Calu3 (cell line): ENCODE data around the gene ZNF865. TPM values are rescaled to one million over a fixed set of nuclear protein-coding genes. Genes with fewer than 3 reads are reported as not detected.
A peak's percentile ranks its signal among the peaks of the same experiment; 100 is the strongest.

Source experiments
- BruUV-seq: library from RNA; stranded (reverse); fragments of 400-500 nt; replicated peaks from 2 replicates; lab custom pipeline; 2021; lab: Mats Ljungman, UMichigan
- CTCF ChIA-PET: fragments of 300-600 bp; sonication (Branson Sonifier 250); formaldehyde crosslinking; loops from one replicate; lab custom pipeline; 2022; ENCODE audit warnings: antibody characterized with exemption; lab: Charles Lee
- DNase-seq: peaks from one replicate; pipeline ENCODE4 v3.0.0; 2022
- H3K27ac Mint-ChIP-seq: one replicate; pipeline ENCODE4 v1.8.0; 2022; ENCODE audit warnings: mixed read lengths; ENCODE audit not compliant: unreplicated experiment
- H3K27me3 Mint-ChIP-seq: one replicate; pipeline ENCODE4 v1.8.0; 2022; ENCODE audit warnings: mixed read lengths; ENCODE audit not compliant: unreplicated experiment
- H3K36me3 Mint-ChIP-seq: one replicate; pipeline ENCODE4 v1.8.0; 2022; ENCODE audit warnings: mild to moderate bottlenecking, moderate library complexity, mixed read lengths; ENCODE audit not compliant: insufficient read depth, unreplicated experiment
- H3K4me1 Mint-ChIP-seq: one replicate; pipeline ENCODE4 v1.8.0; 2022; ENCODE audit warnings: mild to moderate bottlenecking, low read depth, mixed read lengths; ENCODE audit not compliant: unreplicated experiment
- H3K4me3 Mint-ChIP-seq: one replicate; pipeline ENCODE4 v1.8.0; 2022; ENCODE audit warnings: mild to moderate bottlenecking, low read depth, moderate library complexity, mixed read lengths; ENCODE audit not compliant: unreplicated experiment
- H3K9me3 Mint-ChIP-seq: one replicate; pipeline ENCODE4 v1.8.0; 2022; ENCODE audit warnings: low read depth, mixed read lengths; ENCODE audit not compliant: unreplicated experiment
- intact Hi-C: fragments of 100-400 bp; cut with micrococcal nuclease; formaldehyde crosslinking; loops from one replicate; pipeline ENCODE4 v1.10.0; 2022; ENCODE audit not compliant: unreplicated experiment
- total RNA-seq: library from RNA; stranded (reverse); gene quantifications from 2 replicates; pipeline ENCODE4 v1.2.3, GENCODE V29; 2022
- TF ChIP-seq, protein P1 (sequence below): fragments of 200-600 bp; IDR thresholded peaks from one replicate; pipeline ENCODE4 v1.8.0; 2022; ENCODE audit warnings: antibody characterized with exemption; ENCODE audit not compliant: unreplicated experiment

The ZNF865 gene
- total RNA-seq, 1 experiment from 2014 or later: 29.6 TPM

DNA sequence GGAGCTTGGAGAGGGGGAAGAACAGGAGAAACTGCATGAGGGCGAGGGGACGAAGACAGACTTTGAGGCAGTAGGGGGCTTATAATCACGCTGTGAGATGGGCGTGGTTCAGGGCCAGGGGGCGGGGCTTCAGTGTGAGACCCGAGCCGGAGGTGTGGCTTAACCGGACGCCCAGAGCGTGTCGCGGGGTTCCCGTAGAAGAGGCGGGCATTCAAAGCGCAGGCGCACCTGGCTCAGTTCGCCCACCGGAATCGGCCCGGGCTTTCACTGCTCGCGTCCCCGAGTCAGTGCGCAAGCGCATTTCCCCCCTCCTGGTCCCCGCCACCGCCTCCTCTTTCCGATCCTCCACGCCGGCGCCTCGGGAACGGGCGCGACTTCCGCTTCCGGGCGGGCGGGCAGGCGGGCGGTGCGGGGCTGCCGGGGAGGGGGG lies 225 bp upstream of the ZNF865 start:
- CTCF ChIA-PET: interaction anchor here (0.6 to 1.8 kb wide), 8 partner anchors 18 to 1725 kb away, joined by 3 to 15 read pairs (median 4); partner anchors contain the start of gene PTPRH
- TF ChIP-seq, protein P1, sequence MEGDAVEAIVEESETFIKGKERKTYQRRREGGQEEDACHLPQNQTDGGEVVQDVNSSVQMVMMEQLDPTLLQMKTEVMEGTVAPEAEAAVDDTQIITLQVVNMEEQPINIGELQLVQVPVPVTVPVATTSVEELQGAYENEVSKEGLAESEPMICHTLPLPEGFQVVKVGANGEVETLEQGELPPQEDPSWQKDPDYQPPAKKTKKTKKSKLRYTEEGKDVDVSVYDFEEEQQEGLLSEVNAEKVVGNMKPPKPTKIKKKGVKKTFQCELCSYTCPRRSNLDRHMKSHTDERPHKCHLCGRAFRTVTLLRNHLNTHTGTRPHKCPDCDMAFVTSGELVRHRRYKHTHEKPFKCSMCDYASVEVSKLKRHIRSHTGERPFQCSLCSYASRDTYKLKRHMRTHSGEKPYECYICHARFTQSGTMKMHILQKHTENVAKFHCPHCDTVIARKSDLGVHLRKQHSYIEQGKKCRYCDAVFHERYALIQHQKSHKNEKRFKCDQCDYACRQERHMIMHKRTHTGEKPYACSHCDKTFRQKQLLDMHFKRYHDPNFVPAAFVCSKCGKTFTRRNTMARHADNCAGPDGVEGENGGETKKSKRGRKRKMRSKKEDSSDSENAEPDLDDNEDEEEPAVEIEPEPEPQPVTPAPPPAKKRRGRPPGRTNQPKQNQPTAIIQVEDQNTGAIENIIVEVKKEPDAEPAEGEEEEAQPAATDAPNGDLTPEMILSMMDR: no peak
- Mint-ChIP-seq H3K27me3 (no peaks in the 10 kb centered on the region), H3K4me3 (peak overlapping the region; percentile 86), H3K27ac (peak overlapping the region; percentile 70), H3K9me3 (no peaks in the 10 kb centered on the region), H3K36me3 (peaks cover 64% of the 10 kb centered on the region), H3K4me1 (peaks cover 34% of the 10 kb centered on the region)
- DNase-seq: peak; percentile 99
- BruUV-seq: no TSS peak
- intact Hi-C loops: no loop called here

DNA sequence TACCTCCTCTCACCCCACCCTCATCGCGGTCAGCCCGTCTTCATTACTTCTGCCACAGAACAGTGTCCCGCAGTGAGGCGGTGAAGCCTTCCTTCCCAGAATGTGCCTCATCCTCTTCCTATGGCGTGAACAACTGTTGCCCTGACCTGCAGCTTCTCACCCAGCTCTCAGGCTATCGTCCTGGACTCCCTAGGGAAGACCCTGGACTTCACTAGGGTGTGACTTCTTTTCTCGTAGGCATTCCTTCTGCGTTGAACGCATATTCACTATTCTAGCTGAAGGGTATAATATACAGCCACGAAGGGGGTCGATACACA lies 982 bp downstream of the ZNF865 start:
- intact Hi-C loops: loop anchor here (1.0 to 2.0 kb wide), 2 partner anchors 58 to 90 kb away; no protein-coding TSS in a partner anchor
- peak overlapping the region; percentile 84 for H3K27ac Mint-ChIP-seq
- no peaks in the 10 kb centered on the region for H3K27me3 Mint-ChIP-seq
- BruUV-seq: TSS peak; percentile 27
- peaks cover 53% of the 10 kb centered on the region for H3K36me3 Mint-ChIP-seq
- H3K9me3 Mint-ChIP-seq: no peaks in the 10 kb centered on the region
- CTCF ChIA-PET: interaction anchor here (0.6 to 2.0 kb wide), 15 partner anchors 11 to 460 kb away, joined by 3 to 15 read pairs (median 4); partner anchors contain the start of genes NAT14 and ZNF784
- TF ChIP-seq, protein P1: no peak
- peak overlapping the region; percentile 86 for H3K4me3 Mint-ChIP-seq
- DNase-seq: no peak
- H3K4me1 Mint-ChIP-seq: peaks cover 28% of the 10 kb centered on the region

DNA sequence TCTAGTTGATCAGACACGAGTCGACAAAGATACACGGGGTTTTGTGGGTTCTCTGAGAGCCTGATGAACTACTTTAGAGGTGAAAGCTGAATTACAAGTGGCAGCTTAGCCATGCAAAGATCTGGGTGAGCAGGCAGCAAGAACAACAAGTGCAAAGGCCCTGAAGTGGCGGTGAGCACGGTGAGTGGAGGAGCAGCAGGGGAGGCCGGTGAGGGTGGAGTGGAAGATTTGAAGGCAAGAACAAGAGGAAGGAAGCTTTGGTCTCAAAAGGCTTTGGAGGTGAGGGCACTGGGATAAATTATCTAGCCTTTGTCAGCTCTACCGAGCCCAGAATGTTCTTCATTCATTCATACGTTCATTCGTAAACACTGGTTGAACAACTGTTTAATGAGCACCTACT lies 1.4 kb downstream of the ZNF865 start:
- DNase-seq: no peak
- no peaks in the 10 kb centered on the region for H3K27me3 Mint-ChIP-seq
- intact Hi-C loops: loop anchor here (1.0 to 2.0 kb wide), 2 partner anchors 58 to 91 kb away; no protein-coding TSS in a partner anchor
- peak overlapping the region; percentile 86 for H3K4me3 Mint-ChIP-seq
- no peaks in the 10 kb centered on the region for H3K9me3 Mint-ChIP-seq
- peak overlapping the region; percentile 84 for H3K27ac Mint-ChIP-seq
- TF ChIP-seq, protein P1: no peak
- H3K36me3 Mint-ChIP-seq: peaks cover 49% of the 10 kb centered on the region
- BruUV-seq: no TSS peak
- peaks cover 28% of the 10 kb centered on the region for H3K4me1 Mint-ChIP-seq
- CTCF ChIA-PET: interaction anchor here (0.6 to 2.0 kb wide), 13 partner anchors 11 to 461 kb away, joined by 3 to 15 read pairs (median 4); partner anchors contain the start of genes NAT14 and ZNF784

DNA sequence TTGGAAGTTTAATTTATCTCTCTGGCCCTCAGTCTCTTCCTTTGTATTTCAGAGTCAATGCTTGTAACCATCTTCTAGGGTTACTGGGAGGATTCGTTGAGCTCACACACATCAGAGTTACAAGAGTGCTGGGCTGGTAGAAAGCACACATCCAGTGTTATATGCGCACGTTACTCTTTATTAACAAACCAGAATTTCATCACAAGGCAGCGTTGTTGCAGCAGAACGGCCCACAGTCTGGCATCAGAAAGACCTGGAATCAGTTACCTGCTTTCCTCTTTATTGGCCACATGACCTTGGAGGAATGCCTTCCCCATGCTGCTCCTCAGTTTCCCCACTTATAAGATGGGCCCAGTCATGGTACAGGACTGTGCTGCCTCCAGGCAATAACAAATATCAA lies 3.9 kb downstream of the ZNF865 start:
- CTCF ChIA-PET: no interaction called here
- Mint-ChIP-seq H3K36me3 (peaks cover 31% of the 10 kb centered on the region), H3K9me3 (no peaks in the 10 kb centered on the region), H3K4me3 (no peak overlapping the region), H3K4me1 (peaks cover 25% of the 10 kb centered on the region), H3K27ac (no peak overlapping the region), H3K27me3 (no peaks in the 10 kb centered on the region)
- intact Hi-C loops: no loop called here
- DNase-seq: no peak
- TF ChIP-seq, protein P1: no peak
- no TSS peak for BruUV-seq
